Measurements from ENCODE around the gene ZDHHC17. TPM values are rescaled to one million over a fixed set of nuclear protein-coding genes. Genes with fewer than 3 reads are reported as not detected.

Gene ZDHHC17
- total RNA-seq, 2 experiments from 2014 or later: 19.1 to 22.2 TPM

DNA sequence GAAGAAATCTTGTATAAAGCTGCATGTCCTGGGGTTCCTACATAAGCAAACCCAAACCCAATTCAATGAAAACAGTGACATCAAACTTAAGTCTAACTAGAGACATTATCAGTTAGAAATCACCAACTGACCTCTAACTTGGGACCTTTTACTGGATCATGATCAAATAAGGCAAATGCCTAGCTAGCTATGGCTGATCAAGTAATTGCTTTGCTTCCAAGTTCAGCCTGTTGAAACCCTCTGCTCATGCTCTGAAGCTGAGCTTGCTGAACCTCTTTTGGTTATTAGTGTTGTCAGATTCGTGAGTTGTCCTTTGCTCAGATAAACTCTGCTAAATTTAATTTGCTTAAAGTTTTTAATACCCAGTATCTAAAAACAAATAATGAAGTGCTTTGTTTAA lies 28.9 kb downstream of the ZDHHC17 start:
- DNase-seq: no peak
- CTCF ChIA-PET: interaction anchor here (0.7 to 6.7 kb wide), 3 partner anchors 8 to 218 kb away, joined by 3 to 70 read pairs (median 4); no protein-coding TSS in a partner anchor
- intact Hi-C loops (cut with micrococcal nuclease): loop anchor here (5.0 kb wide), 1 partner anchor 134 kb away; no protein-coding TSS in a partner anchor
- H3K4me3 Mint-ChIP-seq: no peak overlapping the region
- H3K4me1 Mint-ChIP-seq (ENCODE audit: low read depth): peaks cover 18% of the 10 kb centered on the region
- peaks cover 3% of the 10 kb centered on the region for H3K36me3 Mint-ChIP-seq (ENCODE audit: low read depth)
- H3K27me3 Mint-ChIP-seq (ENCODE audit: low read depth): no peaks in the 10 kb centered on the region
- no peak overlapping the region for H3K27ac Mint-ChIP-seq
- H3K9me3 Mint-ChIP-seq: no peaks in the 10 kb centered on the region

DNA sequence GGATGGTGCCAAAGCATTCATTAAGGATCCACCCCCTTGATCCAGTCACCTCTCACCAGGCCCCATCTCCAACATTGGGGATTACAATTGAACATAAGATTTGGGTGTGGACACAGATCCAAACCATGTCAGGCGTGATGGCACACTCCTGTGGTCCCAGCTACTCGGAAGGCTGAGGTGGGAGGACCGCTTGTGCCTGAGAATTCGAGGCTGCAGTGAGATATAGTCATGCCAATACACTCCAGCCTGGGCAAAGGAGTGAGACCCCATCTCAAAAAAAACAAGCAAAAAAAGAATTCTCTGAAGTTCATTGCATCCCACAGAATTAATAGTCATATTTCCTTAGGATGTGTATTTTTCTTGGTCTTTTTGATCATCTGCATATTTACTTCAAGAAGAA lies 34.9 kb downstream of the ZDHHC17 start:
- Mint-ChIP-seq H3K9me3 (peaks cover 9% of the 10 kb centered on the region), H3K27ac (no peak overlapping the region), H3K36me3 (ENCODE audit: low read depth) (peaks cover 35% of the 10 kb centered on the region), H3K27me3 (ENCODE audit: low read depth) (no peaks in the 10 kb centered on the region), H3K4me3 (no peak overlapping the region), H3K4me1 (ENCODE audit: low read depth) (peaks cover 4% of the 10 kb centered on the region)
- intact Hi-C loops (cut with micrococcal nuclease): no loop called here
- CTCF ChIA-PET: no interaction called here
- no peak for DNase-seq

DNA sequence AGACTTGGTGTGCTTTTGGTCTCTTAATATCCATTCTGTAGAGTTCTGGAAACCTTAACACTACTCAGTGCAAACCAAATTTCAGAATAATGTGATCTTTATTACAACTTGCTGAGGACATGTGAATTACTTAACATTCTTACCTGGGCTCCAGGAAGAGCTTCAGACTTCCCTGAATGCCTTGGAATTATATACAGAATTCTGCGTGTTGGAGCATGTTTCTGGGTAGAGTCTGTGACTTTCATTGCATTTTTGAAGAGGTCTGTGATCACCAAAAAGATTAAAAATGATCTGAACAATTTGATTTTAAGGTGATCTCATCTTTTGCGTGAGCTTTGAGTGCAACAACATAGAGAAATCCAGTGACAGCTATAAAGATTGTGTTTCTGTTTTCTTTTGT lies 35.4 kb downstream of the ZDHHC17 start:
- no peak overlapping the region for H3K4me3 Mint-ChIP-seq
- intact Hi-C loops (cut with micrococcal nuclease): no loop called here
- CTCF ChIA-PET: no interaction called here
- peaks cover 8% of the 10 kb centered on the region for H3K4me1 Mint-ChIP-seq (ENCODE audit: low read depth)
- H3K36me3 Mint-ChIP-seq (ENCODE audit: low read depth): peaks cover 35% of the 10 kb centered on the region
- peaks cover 9% of the 10 kb centered on the region for H3K9me3 Mint-ChIP-seq
- DNase-seq: no peak
- no peaks in the 10 kb centered on the region for H3K27me3 Mint-ChIP-seq (ENCODE audit: low read depth)
- no peak overlapping the region for H3K27ac Mint-ChIP-seq

DNA sequence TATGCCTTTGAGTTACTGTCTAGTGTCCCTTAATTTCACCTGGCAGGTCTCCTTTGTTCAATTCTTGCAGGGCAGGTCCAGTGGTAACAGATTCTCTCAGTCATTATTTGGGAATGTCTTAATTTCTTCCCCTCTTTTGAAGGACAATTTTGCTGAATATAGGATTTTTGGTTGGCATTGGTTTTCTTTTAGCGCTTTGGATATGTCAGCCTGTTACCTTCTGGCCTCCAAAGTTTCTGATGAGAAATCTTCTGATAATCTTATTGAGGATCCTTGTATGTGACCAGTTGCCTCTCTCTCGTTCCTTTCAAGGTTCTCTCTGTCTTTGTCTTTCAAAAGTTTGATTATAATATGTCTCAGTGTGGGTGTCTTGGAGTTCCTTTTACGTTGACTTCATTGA lies 38.1 kb downstream of the ZDHHC17 start:
- Mint-ChIP-seq H3K27ac (no peak overlapping the region), H3K9me3 (peaks cover 9% of the 10 kb centered on the region), H3K36me3 (ENCODE audit: low read depth) (peaks cover 32% of the 10 kb centered on the region), H3K4me1 (ENCODE audit: low read depth) (peaks cover 4% of the 10 kb centered on the region), H3K27me3 (ENCODE audit: low read depth) (no peaks in the 10 kb centered on the region), H3K4me3 (no peak overlapping the region)
- no peak for DNase-seq
- CTCF ChIA-PET: interaction anchor here (1.5 kb wide), 1 partner anchor 9 kb away, joined by 3 read pairs; no protein-coding TSS in a partner anchor
- intact Hi-C loops (cut with micrococcal nuclease): no loop called here

DNA sequence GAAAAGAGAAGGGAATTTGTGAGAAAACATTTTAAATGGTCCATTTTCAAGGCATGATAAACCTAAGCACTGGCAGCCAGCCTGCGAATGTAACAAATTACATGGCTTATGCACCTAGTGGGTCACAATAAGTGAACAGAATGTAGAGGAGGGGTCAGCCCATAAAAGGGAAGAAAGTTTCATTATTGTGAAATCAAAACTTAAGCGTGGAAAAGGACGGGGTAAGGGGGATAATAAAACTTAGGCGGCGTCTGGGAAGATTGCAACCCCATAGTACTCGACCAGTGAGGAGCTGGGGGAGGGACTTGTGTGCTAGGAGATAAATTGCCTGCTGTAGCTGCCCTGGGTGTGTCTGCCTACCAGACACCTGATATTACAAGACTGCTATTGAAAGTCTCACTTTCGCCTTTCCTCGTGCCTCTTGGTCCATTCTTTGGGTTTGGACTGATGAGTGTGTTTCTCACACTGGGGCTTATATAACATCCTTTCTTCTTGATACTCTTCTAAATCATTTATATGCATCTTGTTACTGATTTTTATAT lies 40.6 kb downstream of the ZDHHC17 start:
- intact Hi-C loops (cut with micrococcal nuclease): no loop called here
- peaks cover 4% of the 10 kb centered on the region for H3K4me1 Mint-ChIP-seq (ENCODE audit: low read depth)
- H3K27ac Mint-ChIP-seq: no peak overlapping the region
- H3K9me3 Mint-ChIP-seq: peaks cover 9% of the 10 kb centered on the region
- no peaks in the 10 kb centered on the region for H3K27me3 Mint-ChIP-seq (ENCODE audit: low read depth)
- H3K36me3 Mint-ChIP-seq (ENCODE audit: low read depth): peaks cover 18% of the 10 kb centered on the region
- DNase-seq: no peak
- CTCF ChIA-PET: interaction anchor here (0.6 to 1.3 kb wide), 4 partner anchors 181 to 206 kb away, joined by 3 to 4 read pairs (median 3); no protein-coding TSS in a partner anchor
- H3K4me3 Mint-ChIP-seq: no peak overlapping the region

DNA sequence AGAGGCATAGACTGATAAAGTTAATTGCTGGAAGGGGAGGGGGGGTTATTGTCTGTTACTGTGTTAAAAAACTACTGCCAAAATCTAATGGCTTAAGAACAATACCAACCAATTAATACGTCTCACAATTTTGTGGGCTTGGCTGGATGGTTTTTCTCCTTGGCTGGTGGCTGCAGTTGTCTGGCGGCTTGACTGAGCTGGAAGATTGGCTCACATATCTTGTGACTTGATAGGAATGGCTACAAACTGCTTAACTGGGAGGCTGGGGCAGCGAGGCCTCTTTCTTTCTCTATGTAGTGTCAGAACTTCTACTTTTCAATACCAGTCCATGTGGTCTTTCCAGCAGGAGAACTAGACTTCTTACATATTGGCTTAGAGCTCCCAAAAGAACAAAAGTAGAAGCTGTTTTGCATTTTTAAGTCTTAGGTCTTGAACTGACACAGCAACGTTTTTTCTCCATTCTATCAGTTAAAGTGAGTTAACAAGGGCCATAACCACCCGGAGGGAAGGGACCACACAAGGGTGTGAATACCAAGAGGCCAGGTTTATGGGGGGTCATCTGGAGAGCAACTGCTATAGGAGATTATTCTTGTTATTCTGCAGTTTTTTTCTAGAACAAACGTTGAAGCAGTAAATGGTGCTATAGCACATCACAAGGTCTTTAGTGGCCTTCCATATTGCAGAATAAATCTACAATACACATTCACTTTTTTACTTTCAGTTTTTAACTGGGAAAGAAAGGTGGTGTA lies 46.9 kb downstream of the ZDHHC17 start:
- Mint-ChIP-seq H3K27me3 (ENCODE audit: low read depth) (no peaks in the 10 kb centered on the region), H3K4me1 (ENCODE audit: low read depth) (no peaks in the 10 kb centered on the region), H3K27ac (no peak overlapping the region), H3K9me3 (no peaks in the 10 kb centered on the region), H3K4me3 (no peak overlapping the region), H3K36me3 (ENCODE audit: low read depth) (peaks cover 2% of the 10 kb centered on the region)
- DNase-seq: no peak
- intact Hi-C loops (cut with micrococcal nuclease): no loop called here
- CTCF ChIA-PET: no interaction called here

- H3K4me1 Mint-ChIP-seq (ENCODE audit: low read depth): no peaks in the 10 kb centered on the region
- no peak overlapping the region for H3K4me3 Mint-ChIP-seq
- CTCF ChIA-PET: no interaction called here
- intact Hi-C loops (cut with micrococcal nuclease): no loop called here
- H3K36me3 Mint-ChIP-seq (ENCODE audit: low read depth): peaks cover 2% of the 10 kb centered on the region
- no peak overlapping the region for H3K27ac Mint-ChIP-seq
- H3K27me3 Mint-ChIP-seq (ENCODE audit: low read depth): no peaks in the 10 kb centered on the region
- no peaks in the 10 kb centered on the region for H3K9me3 Mint-ChIP-seq
- DNase-seq: no peak
Observed at GRCh38 chr12:76811976-76812375, 48.1 kb downstream of the ZDHHC17 start.

GRCh38 chr12:76813265-76813664 lies 49.4 kb downstream of the ZDHHC17 start:
- no peak overlapping the region for H3K27ac Mint-ChIP-seq
- no peak overlapping the region for H3K4me3 Mint-ChIP-seq
- H3K4me1 Mint-ChIP-seq (ENCODE audit: low read depth): no peaks in the 10 kb centered on the region
- no peaks in the 10 kb centered on the region for H3K27me3 Mint-ChIP-seq (ENCODE audit: low read depth)
- CTCF ChIA-PET: no interaction called here
- H3K36me3 Mint-ChIP-seq (ENCODE audit: low read depth): peaks cover 2% of the 10 kb centered on the region
- H3K9me3 Mint-ChIP-seq: no peaks in the 10 kb centered on the region
- intact Hi-C loops (cut with micrococcal nuclease): no loop called here
- DNase-seq: no peak

DNA sequence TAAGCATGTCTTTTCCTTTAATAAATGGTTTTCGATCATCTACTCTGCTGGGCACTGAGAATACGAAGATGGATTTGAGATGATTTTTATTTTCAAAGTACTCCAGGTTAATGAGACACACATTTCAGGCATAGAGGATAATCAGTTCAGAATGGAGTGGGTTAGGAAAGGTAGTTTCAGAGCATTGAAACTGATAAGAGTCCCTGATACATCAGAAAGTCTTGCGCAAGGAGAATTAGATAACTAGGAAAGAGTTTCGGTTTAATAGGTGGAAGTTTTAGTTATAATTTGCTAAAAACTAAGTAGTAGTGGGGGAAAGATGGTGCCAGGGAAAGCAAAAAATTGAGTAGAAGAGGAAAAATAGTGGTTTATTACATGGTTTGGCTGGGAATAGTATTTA lies 50.1 kb downstream of the ZDHHC17 start:
- Mint-ChIP-seq H3K4me3 (no peak overlapping the region), H3K36me3 (ENCODE audit: low read depth) (peaks cover 4% of the 10 kb centered on the region), H3K27ac (no peak overlapping the region), H3K4me1 (ENCODE audit: low read depth) (no peaks in the 10 kb centered on the region), H3K9me3 (no peaks in the 10 kb centered on the region), H3K27me3 (ENCODE audit: low read depth) (no peaks in the 10 kb centered on the region)
- intact Hi-C loops (cut with micrococcal nuclease): no loop called here
- CTCF ChIA-PET: no interaction called here
- no peak for DNase-seq

- peak; percentile 18 for DNase-seq
- Mint-ChIP-seq H3K27me3 (ENCODE audit: low read depth) (no peaks in the 10 kb centered on the region), H3K27ac (no peak overlapping the region), H3K4me1 (ENCODE audit: low read depth) (no peaks in the 10 kb centered on the region), H3K4me3 (no peak overlapping the region), H3K9me3 (no peaks in the 10 kb centered on the region), H3K36me3 (ENCODE audit: low read depth) (peaks cover 9% of the 10 kb centered on the region)
- CTCF ChIA-PET: interaction anchor here (0.6 to 2.1 kb wide), 5 partner anchors 11 to 1257 kb away, joined by 3 to 5 read pairs (median 4); no protein-coding TSS in a partner anchor
- intact Hi-C loops (cut with micrococcal nuclease): loop anchor here (1.0 kb wide), 1 partner anchor 200 kb away; no protein-coding TSS in a partner anchor
Observed at GRCh38 chr12:76820888-76821482, 57.1 kb downstream of the ZDHHC17 start.

- H3K27ac Mint-ChIP-seq: no peak overlapping the region
- DNase-seq: no peak
- CTCF ChIA-PET: no interaction called here
- intact Hi-C loops (cut with micrococcal nuclease): no loop called here
- H3K36me3 Mint-ChIP-seq (ENCODE audit: low read depth): peaks cover 36% of the 10 kb centered on the region
- no peaks in the 10 kb centered on the region for H3K9me3 Mint-ChIP-seq
- H3K4me1 Mint-ChIP-seq (ENCODE audit: low read depth): no peaks in the 10 kb centered on the region
- H3K27me3 Mint-ChIP-seq (ENCODE audit: low read depth): no peaks in the 10 kb centered on the region
- no peak overlapping the region for H3K4me3 Mint-ChIP-seq
Observed at GRCh38 chr12:76830436-76830835, 66.5 kb downstream of the ZDHHC17 start.

DNA sequence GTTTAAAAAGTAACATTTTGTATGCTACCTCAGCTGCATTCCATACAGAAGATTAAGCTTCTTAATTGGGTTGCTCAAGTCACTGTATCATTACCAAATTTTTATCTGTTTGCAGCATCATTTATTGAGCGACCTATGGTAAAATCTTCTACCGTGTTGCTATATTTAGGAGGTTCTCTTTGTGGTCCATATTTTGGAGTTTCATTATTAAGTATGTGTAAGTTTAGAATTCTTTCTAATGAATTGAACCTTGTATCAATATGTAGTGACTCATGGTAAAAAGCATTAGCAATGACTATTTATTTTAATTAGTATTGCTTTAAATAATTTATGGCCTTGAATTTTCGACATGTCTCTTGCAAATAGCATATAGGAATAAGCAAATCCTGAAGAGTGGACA lies 72.7 kb downstream of the ZDHHC17 start:
- DNase-seq: no peak
- CTCF ChIA-PET: no interaction called here
- Mint-ChIP-seq H3K27me3 (ENCODE audit: low read depth) (no peaks in the 10 kb centered on the region), H3K9me3 (no peaks in the 10 kb centered on the region), H3K4me1 (ENCODE audit: low read depth) (no peaks in the 10 kb centered on the region), H3K4me3 (no peak overlapping the region), H3K36me3 (ENCODE audit: low read depth) (peaks cover 11% of the 10 kb centered on the region), H3K27ac (no peak overlapping the region)
- intact Hi-C loops (cut with micrococcal nuclease): no loop called here

DNA sequence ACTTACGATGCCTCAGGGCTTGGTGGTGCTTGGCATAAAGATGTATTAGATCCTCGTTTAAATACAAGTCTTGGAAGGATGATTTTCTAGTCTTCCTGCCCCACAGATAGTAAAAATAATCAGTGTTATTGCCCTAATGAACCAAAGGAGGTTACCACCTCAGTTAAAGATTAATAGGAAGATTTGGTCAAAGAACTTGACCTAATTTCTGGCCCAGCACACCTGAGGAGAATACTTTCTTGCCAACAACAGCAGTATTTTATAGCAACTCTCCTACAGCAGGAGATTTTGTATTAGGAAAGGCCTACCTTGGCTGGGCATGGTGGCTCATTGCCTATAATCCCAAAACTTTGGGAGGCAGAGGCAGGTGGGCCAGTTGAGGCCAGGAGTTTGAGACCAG lies 83.3 kb downstream of the ZDHHC17 start:
- no peaks in the 10 kb centered on the region for H3K4me1 Mint-ChIP-seq (ENCODE audit: low read depth)
- no peaks in the 10 kb centered on the region for H3K9me3 Mint-ChIP-seq
- no peak overlapping the region for H3K4me3 Mint-ChIP-seq
- H3K27ac Mint-ChIP-seq: no peak overlapping the region
- DNase-seq: no peak
- H3K36me3 Mint-ChIP-seq (ENCODE audit: low read depth): peaks cover 27% of the 10 kb centered on the region
- intact Hi-C loops (cut with micrococcal nuclease): no loop called here
- CTCF ChIA-PET: no interaction called here
- no peaks in the 10 kb centered on the region for H3K27me3 Mint-ChIP-seq (ENCODE audit: low read depth)
